Measurements from ENCODE around the gene NAA30.

Gene NAA30

GRCh38 chr14:57400556-57401494 lies 10.4 kb downstream of the NAA30 start:
- DNase-seq: no peak

- no peak for DNase-seq
Observed at GRCh38 chr14:57401501-57401900, 11.1 kb downstream of the NAA30 start.

GRCh38 chr14:57402173-57402852 lies 11.9 kb downstream of the NAA30 start:
- DNase-seq: no peak

- no peak for DNase-seq
Observed at GRCh38 chr14:57403521-57403864, 13.1 kb downstream of the NAA30 start.

GRCh38 chr14:57405562-57405961 lies 15.2 kb downstream of the NAA30 start:
- DNase-seq: no peak

GRCh38 chr14:57408037-57408436 lies 17.7 kb downstream of the NAA30 start:
- no peak for DNase-seq

GRCh38 chr14:57408634-57409033 lies 18.2 kb downstream of the NAA30 start:
- DNase-seq: no peak

GRCh38 chr14:57412341-57412740 lies 22.0 kb downstream of the NAA30 start:
- no peak for DNase-seq

GRCh38 chr14:57413849-57414248 lies 23.5 kb downstream of the NAA30 start:
- DNase-seq: no peak

GRCh38 chr14:57417228-57417627 lies 26.8 kb downstream of the NAA30 start:
- DNase-seq: no peak

- DNase-seq: no peak
Observed at GRCh38 chr14:57418999-57419398, 28.6 kb downstream of the NAA30 start.

GRCh38 chr14:57420033-57420432 lies 29.6 kb downstream of the NAA30 start:
- DNase-seq: no peak

GRCh38 chr14:57420986-57421385 lies 30.6 kb downstream of the NAA30 start:
- no peak for DNase-seq

GRCh38 chr14:57435923-57436322 lies 45.5 kb downstream of the NAA30 start:
- no peak for DNase-seq

GRCh38 chr14:57461777-57462320 lies 71.5 kb downstream of the NAA30 start:
- DNase-seq: no peak

- DNase-seq: no peak
Observed at GRCh38 chr14:57462551-57462950, 72.2 kb downstream of the NAA30 start.

GRCh38 chr14:57464008-57464730 lies 73.8 kb downstream of the NAA30 start:
- no peak for DNase-seq

Data from activated T-cell treated with anti-CD3 and anti-CD28 coated beads, Interleukin-2, amount 50 U/mL, for 1 hour (primary cell).